Raji (cell line): ENCODE results near the gene CCRL2.

Experiments used
- POLR2A ChIP-seq: IDR thresholded peaks from 2 replicates; pipeline ENCODE4 v1.6.1; 2011; ENCODE audit warnings: low read depth, low read length, control low read depth; ENCODE audit not compliant: insufficient read depth

CCRL2 gene

GRCh38 chr3:46410669-46411068 is 3.6 kb downstream of the CCRL2 start:
- no peak for TF ChIP-seq POLR2A

GRCh38 chr3:46411271-46411670 is 4.2 kb downstream of the CCRL2 start:
- TF ChIP-seq POLR2A = no peak

GRCh38 chr3:46412786-46413298 is 5.8 kb downstream of the CCRL2 start:
- no peak for TF ChIP-seq POLR2A

GRCh38 chr3:46413951-46414350 is 6.9 kb downstream of the CCRL2 start:
- TF ChIP-seq POLR2A = no peak

GRCh38 chr3:46414739-46415138 is 7.7 kb downstream of the CCRL2 start:
- no peak for TF ChIP-seq POLR2A

- no peak for TF ChIP-seq POLR2A
These were observed 9.2 kb downstream of the CCRL2 start for GRCh38 chr3:46416125-46416810.

- TF ChIP-seq POLR2A = no peak
These were observed 9.9 kb downstream of the CCRL2 start for GRCh38 chr3:46416811-46417510.

GRCh38 chr3:46417841-46418611 is 11.0 kb downstream of the CCRL2 start:
- TF ChIP-seq POLR2A = no peak

GRCh38 chr3:46419816-46420215 is 12.8 kb downstream of the CCRL2 start:
- no peak for TF ChIP-seq POLR2A

- TF ChIP-seq POLR2A = no peak
These were observed 13.9 kb downstream of the CCRL2 start for GRCh38 chr3:46420931-46421330.

- TF ChIP-seq POLR2A = no peak
These were observed 15.6 kb downstream of the CCRL2 start for GRCh38 chr3:46422617-46423016.

GRCh38 chr3:46423588-46423987 is 16.5 kb downstream of the CCRL2 start:
- TF ChIP-seq POLR2A = no peak

GRCh38 chr3:46427916-46428833 is 21.1 kb downstream of the CCRL2 start:
- no peak for TF ChIP-seq POLR2A

GRCh38 chr3:46429250-46429649 is 22.2 kb downstream of the CCRL2 start:
- TF ChIP-seq POLR2A = no peak

- no peak for TF ChIP-seq POLR2A
These were observed 22.6 kb downstream of the CCRL2 start for GRCh38 chr3:46429671-46430070.
